SK-N-MC (cell line): Measurements from ENCODE around the gene HNRNPH1.
"Not testable (repeated sequence)": the region's sequence is repeated elsewhere in the genome, so short reads cannot be mapped to it uniquely, and the experiment has no call there.

Source experiments
- DNase-seq: peaks from one replicate; pipeline ENCODE4 v3.0.0-alpha.2; 2011; ENCODE audit warnings: low read depth, low spot score
- H3K27ac ChIP-seq: fragments of 200-600 bp; sonication (generic); 2 replicates; pipeline ENCODE4 v1.5.1; 2016; ENCODE audit warnings: mixed run types
- H3K36me3 ChIP-seq: fragments of 200-600 bp; sonication (generic); 2 replicates; pipeline ENCODE4 v1.6.1; 2017; ENCODE audit warnings: antibody characterized with exemption, low read length, mixed read lengths; ENCODE audit not compliant: insufficient read depth
- H3K4me3 ChIP-seq: fragments of 200-600 bp; sonication (generic); 2 replicates; pipeline ENCODE4 v1.5.1; 2016
- H3K9ac ChIP-seq: fragments of 200-600 bp; sonication (generic); 2 replicates; pipeline ENCODE4 v1.8.0; 2017; ENCODE audit warnings: mixed run types, mixed read lengths; ENCODE audit not compliant: insufficient read length
- H3K9me3 ChIP-seq: fragments of 200-600 bp; sonication (generic); 2 replicates; pipeline ENCODE4 v1.6.1; 2017; ENCODE audit warnings: low read depth, mild to moderate bottlenecking, antibody characterized with exemption, low read length, moderate library complexity, mixed read lengths
- EZH2 ChIP-seq: fragments of 200-600 bp; sonication (generic); IDR thresholded peaks from one replicate; pipeline ENCODE4 v1.6.1; 2017; ENCODE audit warnings: antibody characterized with exemption
- FOXP2 ChIP-seq: optimal IDR thresholded peaks from 2 replicates; pipeline ENCODE3; 2011; ENCODE audit warnings: mild to moderate bottlenecking, moderate library complexity; ENCODE audit not compliant: insufficient read depth; ENCODE audit errors: extremely low read length, control extremely low read depth
- POLR2AphosphoS5 ChIP-seq: IDR thresholded peaks from 2 replicates; pipeline ENCODE4 v1.6.1; 2012; ENCODE audit warnings: mild to moderate bottlenecking, low read depth, low read length, borderline replicate concordance

HNRNPH1 gene

GRCh38 chr5:179648410-179648809 is 24.9 kb upstream of the HNRNPH1 start:
- Histone ChIP-seq H3K36me3 (no peaks in the 10 kb centered on the region), H3K27ac (no peak overlapping the region), H3K9me3 (no peaks in the 10 kb centered on the region), H3K4me3 (no peak overlapping the region), H3K9ac (no peak overlapping the region)
- no peak for TF ChIP-seq POLR2AphosphoS5
- TF ChIP-seq EZH2 = no peak
- TF ChIP-seq FOXP2 = no peak
- DNase-seq = no peak

- H3K27ac ChIP-seq, H3K9me3 ChIP-seq, H3K9ac ChIP-seq, H3K36me3 ChIP-seq, H3K4me3 ChIP-seq, DNase-seq: not testable (repeated sequence)
Measured at GRCh38 chr5:179644766-179645165, 21.3 kb upstream of the HNRNPH1 start.

GRCh38 chr5:179643141-179643920 is 19.9 kb upstream of the HNRNPH1 start:
- H3K4me3 ChIP-seq, DNase-seq, H3K27ac ChIP-seq, H3K9me3 ChIP-seq, H3K36me3 ChIP-seq, H3K9ac ChIP-seq: not testable (repeated sequence)

GRCh38 chr5:179642626-179643025 is 19.2 kb upstream of the HNRNPH1 start:
- not testable (repeated sequence) for H3K9me3 ChIP-seq, H3K27ac ChIP-seq, H3K4me3 ChIP-seq, H3K36me3 ChIP-seq, DNase-seq, H3K9ac ChIP-seq

GRCh38 chr5:179641745-179642144 is 18.3 kb upstream of the HNRNPH1 start:
- H3K9ac ChIP-seq, H3K4me3 ChIP-seq, H3K9me3 ChIP-seq, H3K36me3 ChIP-seq, H3K27ac ChIP-seq, DNase-seq: not testable (repeated sequence)

GRCh38 chr5:179639296-179639695 is 15.8 kb upstream of the HNRNPH1 start:
- H3K9ac ChIP-seq, H3K4me3 ChIP-seq, DNase-seq, H3K36me3 ChIP-seq, H3K9me3 ChIP-seq, H3K27ac ChIP-seq: not testable (repeated sequence)

GRCh38 chr5:179634370-179635172 is 11.1 kb upstream of the HNRNPH1 start:
- not testable (repeated sequence) for H3K36me3 ChIP-seq, H3K9me3 ChIP-seq, DNase-seq, H3K27ac ChIP-seq, H3K9ac ChIP-seq
- 0 out of 2 replicates have a peak overlapping the region, but pooled peaks have one; percentile 38 for H3K4me3 ChIP-seq

- not testable (repeated sequence) for H3K9ac ChIP-seq, DNase-seq, H3K9me3 ChIP-seq, H3K27ac ChIP-seq, H3K36me3 ChIP-seq
- peak overlapping the region; percentile 62 for H3K4me3 ChIP-seq
Measured at GRCh38 chr5:179633501-179634369, 10.3 kb upstream of the HNRNPH1 start.

- TF ChIP-seq POLR2AphosphoS5 = no peak
- TF ChIP-seq EZH2 = no peak
- TF ChIP-seq FOXP2 = no peak
- peak overlapping the region; percentile 95 for H3K27ac ChIP-seq
- H3K9me3 ChIP-seq = no peaks in the 10 kb centered on the region
- H3K4me3 ChIP-seq = peak overlapping the region; percentile 87
- DNase-seq = no peak
- H3K36me3 ChIP-seq = peaks cover 31% of the 10 kb centered on the region
- H3K9ac ChIP-seq = peak overlapping the region; percentile 97
Measured at GRCh38 chr5:179624841-179625271, 1.4 kb upstream of the HNRNPH1 start.
